ENCODE results near the gene IDS. TPM values are rescaled to one million over a fixed set of nuclear protein-coding genes. Genes with fewer than 3 reads are reported as not detected.

Gene IDS
- total RNA-seq, 2 experiments from 2014 or later = 44.0 to 65.8 TPM

DNA sequence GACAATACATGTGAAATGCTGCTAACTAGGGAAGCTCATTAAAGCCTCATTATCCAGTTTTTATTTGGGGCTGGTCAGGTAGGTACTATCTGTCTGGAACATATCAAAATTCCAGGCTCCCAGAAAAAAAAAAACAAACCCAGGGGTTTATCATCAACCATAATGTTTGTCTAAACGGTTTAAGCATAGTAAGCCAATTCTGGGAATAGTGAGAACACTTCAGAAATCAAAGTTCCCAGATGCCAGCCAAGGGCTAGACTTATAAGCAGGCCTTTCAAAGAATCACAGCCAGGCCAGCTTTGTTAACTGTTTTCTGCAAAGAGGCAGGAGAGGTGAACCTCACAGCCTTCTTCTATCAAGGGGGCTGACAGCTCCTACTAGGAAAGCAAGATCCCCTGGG lies 8.1 kb downstream of the IDS start:
- DNase-seq (ENCODE audit: low spot score) = no peak
- ChIA-PET CTCF (ENCODE audit: unreplicated experiment) (no interaction called here), POLR2A (interaction anchor here (0.7 kb wide), 1 partner anchor 831 kb away, joined by 3 read pairs; no protein-coding TSS in a partner anchor)
- Histone ChIP-seq H3K9me3 (ENCODE audit: low read length) (no peaks in the 10 kb centered on the region), H3K27ac (ENCODE audit: low read depth, low read length, poor library complexity, severe bottlenecking) (no peak overlapping the region), H3K9me2 (ENCODE audit: insufficient read depth, low read length) (no peaks in the 10 kb centered on the region), H4K20me1 (ENCODE audit: insufficient read depth, low read length) (no peaks in the 10 kb centered on the region), H3K4me3 (ENCODE audit: low read depth, low read length, poor library complexity, severe bottlenecking) (no peak overlapping the region), H3K79me2 (ENCODE audit: insufficient read depth, low read depth, low read length) (no peaks in the 10 kb centered on the region), H3K36me3 (ENCODE audit: insufficient read depth, low read length) (peaks cover 92% of the 10 kb centered on the region), H2AFZ (ENCODE audit: low read length) (no peak overlapping the region), H3K4me2 (ENCODE audit: low read length) (no peak overlapping the region), H3K4me1 (ENCODE audit: insufficient read depth, low read length, poor library complexity, severe bottlenecking) (peaks cover 11% of the 10 kb centered on the region)
- TF ChIP-seq, protein P1, sequence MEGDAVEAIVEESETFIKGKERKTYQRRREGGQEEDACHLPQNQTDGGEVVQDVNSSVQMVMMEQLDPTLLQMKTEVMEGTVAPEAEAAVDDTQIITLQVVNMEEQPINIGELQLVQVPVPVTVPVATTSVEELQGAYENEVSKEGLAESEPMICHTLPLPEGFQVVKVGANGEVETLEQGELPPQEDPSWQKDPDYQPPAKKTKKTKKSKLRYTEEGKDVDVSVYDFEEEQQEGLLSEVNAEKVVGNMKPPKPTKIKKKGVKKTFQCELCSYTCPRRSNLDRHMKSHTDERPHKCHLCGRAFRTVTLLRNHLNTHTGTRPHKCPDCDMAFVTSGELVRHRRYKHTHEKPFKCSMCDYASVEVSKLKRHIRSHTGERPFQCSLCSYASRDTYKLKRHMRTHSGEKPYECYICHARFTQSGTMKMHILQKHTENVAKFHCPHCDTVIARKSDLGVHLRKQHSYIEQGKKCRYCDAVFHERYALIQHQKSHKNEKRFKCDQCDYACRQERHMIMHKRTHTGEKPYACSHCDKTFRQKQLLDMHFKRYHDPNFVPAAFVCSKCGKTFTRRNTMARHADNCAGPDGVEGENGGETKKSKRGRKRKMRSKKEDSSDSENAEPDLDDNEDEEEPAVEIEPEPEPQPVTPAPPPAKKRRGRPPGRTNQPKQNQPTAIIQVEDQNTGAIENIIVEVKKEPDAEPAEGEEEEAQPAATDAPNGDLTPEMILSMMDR (conservative IDR thresholded peaks at IDR 0.05; ENCODE audit: low read length) = no peak
- no peak for TF ChIP-seq EZH2phosphoT487 (IDR thresholded peaks at IDR 0.05; ENCODE audit: borderline replicate concordance, low read depth, low read length)
- no TSS peak for BruUV-seq (replicated peaks)
- intact Hi-C loops (cut with micrococcal nuclease; ENCODE audit: unreplicated experiment) = no loop called here

DNA sequence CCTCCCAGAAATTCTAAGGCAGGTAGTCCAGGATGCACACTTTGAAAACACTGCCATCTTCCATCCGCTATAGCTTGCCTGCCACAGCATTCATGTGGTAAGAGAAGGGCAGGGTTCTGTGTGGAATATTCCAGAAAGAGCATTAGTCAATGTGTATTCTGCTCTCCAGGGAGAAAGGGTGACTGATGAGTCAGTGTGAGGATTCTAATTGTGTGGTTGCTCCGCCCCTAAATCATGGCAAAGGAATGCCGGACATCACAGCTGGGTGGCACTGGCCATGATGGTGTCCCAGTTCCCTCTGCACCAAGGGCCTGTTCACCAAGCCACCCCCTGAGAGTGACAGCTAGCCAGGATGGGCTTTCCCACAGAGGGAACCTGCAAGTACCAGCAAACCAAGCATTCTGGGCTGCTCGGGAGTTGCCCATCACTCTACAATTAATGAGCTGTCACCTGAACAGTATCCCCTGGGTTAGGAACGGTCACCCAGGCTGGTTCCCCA lies 9.5 kb downstream of the IDS start:
- TF ChIP-seq, protein P1 (conservative IDR thresholded peaks at IDR 0.05; ENCODE audit: low read length) = no peak
- TF ChIP-seq EZH2phosphoT487 (IDR thresholded peaks at IDR 0.05; ENCODE audit: borderline replicate concordance, low read depth, low read length) = no peak

DNA sequence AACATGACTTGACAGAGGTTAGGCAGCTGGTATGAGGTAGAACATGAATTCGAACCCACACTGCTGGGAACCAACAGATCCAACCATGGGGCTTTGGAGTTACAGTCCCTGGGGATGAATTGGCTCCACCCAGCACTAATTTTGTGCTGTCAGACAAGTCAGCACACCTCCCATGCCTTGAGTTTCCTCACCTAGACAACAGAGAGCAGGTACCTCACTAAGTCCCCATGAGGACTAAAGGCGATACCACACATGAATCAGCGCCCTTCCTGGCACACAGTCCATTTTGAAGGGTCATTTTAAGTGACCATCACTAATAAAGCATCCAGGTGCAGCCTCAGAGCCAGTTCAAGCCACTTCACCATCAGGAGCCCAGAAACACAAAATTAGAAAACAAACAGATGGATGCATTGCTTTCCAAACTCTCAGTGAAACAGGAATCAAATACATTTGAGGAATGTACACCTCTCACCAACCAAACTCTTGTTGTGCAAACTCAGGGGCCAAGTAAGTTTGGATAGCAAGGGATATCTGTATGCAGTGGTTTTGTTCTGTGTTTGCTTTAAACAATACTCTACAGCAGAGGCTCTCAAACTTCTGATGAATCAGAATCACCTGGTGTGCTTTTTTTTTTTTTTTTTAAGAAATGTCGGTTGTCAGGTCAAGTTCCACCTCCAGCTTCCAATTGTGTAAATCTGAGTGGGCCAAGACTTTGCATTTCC lies 10.1 kb downstream of the IDS start:
- Histone ChIP-seq H3K9me3 (ENCODE audit: low read length) (no peaks in the 10 kb centered on the region), H3K4me3 (ENCODE audit: low read depth, low read length, poor library complexity, severe bottlenecking) (no peak overlapping the region), H3K4me1 (ENCODE audit: insufficient read depth, low read length, poor library complexity, severe bottlenecking) (peaks cover 4% of the 10 kb centered on the region), H4K20me1 (ENCODE audit: insufficient read depth, low read length) (no peaks in the 10 kb centered on the region), H3K27ac (ENCODE audit: low read depth, low read length, poor library complexity, severe bottlenecking) (no peak overlapping the region), H3K36me3 (ENCODE audit: insufficient read depth, low read length) (peaks cover 88% of the 10 kb centered on the region), H3K4me2 (ENCODE audit: low read length) (no peak overlapping the region), H3K9me2 (ENCODE audit: insufficient read depth, low read length) (no peaks in the 10 kb centered on the region), H2AFZ (ENCODE audit: low read length) (no peak overlapping the region), H3K79me2 (ENCODE audit: insufficient read depth, low read depth, low read length) (no peaks in the 10 kb centered on the region)
- BruUV-seq (replicated peaks) = no TSS peak
- no peak for DNase-seq (ENCODE audit: low spot score)
- ChIA-PET CTCF (ENCODE audit: unreplicated experiment) (no interaction called here), POLR2A (no interaction called here)
- no peak for TF ChIP-seq EZH2phosphoT487 (IDR thresholded peaks at IDR 0.05; ENCODE audit: borderline replicate concordance, low read depth, low read length)
- TF ChIP-seq, protein P1 (conservative IDR thresholded peaks at IDR 0.05; ENCODE audit: low read length) = no peak
- intact Hi-C loops (cut with micrococcal nuclease; ENCODE audit: unreplicated experiment) = no loop called here

More for the DNA sequence above, 9.5 kb downstream of the IDS start:
- Histone ChIP-seq H3K9me2 (ENCODE audit: insufficient read depth, low read length) (no peaks in the 10 kb centered on the region), H3K9me3 (ENCODE audit: low read length) (no peaks in the 10 kb centered on the region), H3K27ac (ENCODE audit: low read depth, low read length, poor library complexity, severe bottlenecking) (no peak overlapping the region), H3K4me3 (ENCODE audit: low read depth, low read length, poor library complexity, severe bottlenecking) (no peak overlapping the region), H3K4me1 (ENCODE audit: insufficient read depth, low read length, poor library complexity, severe bottlenecking) (peaks cover 6% of the 10 kb centered on the region), H4K20me1 (ENCODE audit: insufficient read depth, low read length) (no peaks in the 10 kb centered on the region), H2AFZ (ENCODE audit: low read length) (no peak overlapping the region), H3K36me3 (ENCODE audit: insufficient read depth, low read length) (peaks cover 88% of the 10 kb centered on the region), H3K79me2 (ENCODE audit: insufficient read depth, low read depth, low read length) (no peaks in the 10 kb centered on the region), H3K4me2 (ENCODE audit: low read length) (no peak overlapping the region)
- no peak for DNase-seq (ENCODE audit: low spot score)
- CTCF ChIA-PET (ENCODE audit: unreplicated experiment) = interaction anchor here (0.6 kb wide), 1 partner anchor 319 kb away, joined by 4 read pairs; no protein-coding TSS in a partner anchor
- intact Hi-C loops (cut with micrococcal nuclease; ENCODE audit: unreplicated experiment) = no loop called here
- POLR2A ChIA-PET = interaction anchor here (0.8 kb wide), 1 partner anchor 10 kb away, joined by 3 read pairs; no protein-coding TSS in a partner anchor
- BruUV-seq (replicated peaks) = no TSS peak

Data from OCI-LY7 (cell line).